HFF-Myc (cell line): ENCODE data around the gene KIAA0408.
"Not testable (repeated sequence)": the region's sequence is repeated elsewhere in the genome, so short reads cannot be mapped to it uniquely, and the experiment has no call there.

Experiments
- DNase-seq: peaks from one replicate; pipeline ENCODE4 v3.0.0-alpha.2; 2011; ENCODE audit warnings: low read depth; ENCODE audit errors: extremely low read depth
- H3K4me3 ChIP-seq: replicated peaks from 2 replicates; pipeline ENCODE4 v1.5.1; 2011; ENCODE audit warnings: low read depth, mild to moderate bottlenecking, control low read depth, low read length
- TF ChIP-seq, protein P1 (sequence below): IDR thresholded peaks from 2 replicates; pipeline ENCODE4 v1.5.1; 2012; ENCODE audit warnings: mild to moderate bottlenecking, low read depth, low read length, control low read depth; ENCODE audit errors: missing control alignments

KIAA0408 gene

DNA sequence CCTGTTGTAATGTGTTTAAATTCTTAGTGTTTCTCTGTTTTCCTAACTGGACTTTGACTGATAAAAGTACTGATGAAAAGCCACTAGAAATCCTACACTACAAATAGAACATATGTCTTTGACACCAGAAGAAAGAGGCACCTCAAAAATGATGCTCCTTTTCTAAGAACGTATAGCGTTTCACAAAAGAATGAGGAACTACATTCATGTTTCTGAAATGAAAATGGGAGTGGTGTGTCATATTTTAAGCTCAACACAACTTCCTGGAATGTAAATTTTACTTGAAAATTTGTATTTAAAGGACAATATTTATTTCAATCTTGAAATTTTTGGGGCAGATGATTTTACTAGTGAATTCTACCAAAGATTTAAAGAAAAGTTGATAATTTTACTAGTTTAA lies 35.3 kb downstream of the KIAA0408 start:
- no peak for DNase-seq
- no peak overlapping the region for H3K4me3 ChIP-seq
- TF ChIP-seq, protein P1, sequence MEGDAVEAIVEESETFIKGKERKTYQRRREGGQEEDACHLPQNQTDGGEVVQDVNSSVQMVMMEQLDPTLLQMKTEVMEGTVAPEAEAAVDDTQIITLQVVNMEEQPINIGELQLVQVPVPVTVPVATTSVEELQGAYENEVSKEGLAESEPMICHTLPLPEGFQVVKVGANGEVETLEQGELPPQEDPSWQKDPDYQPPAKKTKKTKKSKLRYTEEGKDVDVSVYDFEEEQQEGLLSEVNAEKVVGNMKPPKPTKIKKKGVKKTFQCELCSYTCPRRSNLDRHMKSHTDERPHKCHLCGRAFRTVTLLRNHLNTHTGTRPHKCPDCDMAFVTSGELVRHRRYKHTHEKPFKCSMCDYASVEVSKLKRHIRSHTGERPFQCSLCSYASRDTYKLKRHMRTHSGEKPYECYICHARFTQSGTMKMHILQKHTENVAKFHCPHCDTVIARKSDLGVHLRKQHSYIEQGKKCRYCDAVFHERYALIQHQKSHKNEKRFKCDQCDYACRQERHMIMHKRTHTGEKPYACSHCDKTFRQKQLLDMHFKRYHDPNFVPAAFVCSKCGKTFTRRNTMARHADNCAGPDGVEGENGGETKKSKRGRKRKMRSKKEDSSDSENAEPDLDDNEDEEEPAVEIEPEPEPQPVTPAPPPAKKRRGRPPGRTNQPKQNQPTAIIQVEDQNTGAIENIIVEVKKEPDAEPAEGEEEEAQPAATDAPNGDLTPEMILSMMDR: no peak

DNA sequence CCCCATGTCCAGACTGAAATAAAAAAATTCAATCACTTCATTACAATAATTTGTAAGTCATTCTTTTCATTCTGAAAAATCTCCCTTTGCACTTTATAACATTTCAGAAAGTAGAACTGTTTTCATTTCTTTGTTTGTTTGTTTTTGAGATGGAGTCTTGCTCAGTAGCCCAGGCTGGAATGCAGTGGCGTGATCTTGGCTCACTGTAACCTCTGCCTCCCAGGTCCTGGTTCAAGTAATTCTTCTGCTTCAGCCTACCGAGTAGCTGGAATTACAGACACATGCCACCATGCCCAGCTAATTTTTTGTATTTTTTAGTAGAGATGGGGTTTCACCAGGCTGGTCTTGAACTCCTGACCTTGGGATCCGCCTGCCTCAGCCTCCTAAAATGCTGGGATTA lies 38.0 kb downstream of the KIAA0408 start:
- H3K4me3 ChIP-seq, DNase-seq: not testable (repeated sequence)

DNA sequence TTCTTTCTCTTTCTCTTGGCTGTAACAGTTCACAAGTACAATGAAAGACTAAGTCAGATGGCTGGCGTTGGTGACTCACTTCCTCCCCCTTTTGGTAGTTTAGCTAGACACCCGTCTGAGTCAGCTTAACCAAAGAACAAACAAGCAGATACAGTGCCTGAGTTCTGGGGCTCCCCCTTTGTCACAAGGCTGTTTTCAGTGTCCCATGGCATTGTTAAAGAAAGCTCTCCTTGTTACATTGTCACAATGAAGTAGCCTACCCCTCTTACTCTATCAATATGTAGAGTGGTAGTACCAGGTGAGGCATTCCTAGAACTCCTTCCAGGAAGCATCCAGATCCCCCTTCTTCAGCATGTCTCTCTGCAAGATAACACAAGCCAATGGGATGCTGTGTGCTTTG lies 38.6 kb downstream of the KIAA0408 start:
- H3K4me3 ChIP-seq: no peak overlapping the region
- TF ChIP-seq, protein P1: peak; percentile 68
- peak; percentile 85 for DNase-seq

DNA sequence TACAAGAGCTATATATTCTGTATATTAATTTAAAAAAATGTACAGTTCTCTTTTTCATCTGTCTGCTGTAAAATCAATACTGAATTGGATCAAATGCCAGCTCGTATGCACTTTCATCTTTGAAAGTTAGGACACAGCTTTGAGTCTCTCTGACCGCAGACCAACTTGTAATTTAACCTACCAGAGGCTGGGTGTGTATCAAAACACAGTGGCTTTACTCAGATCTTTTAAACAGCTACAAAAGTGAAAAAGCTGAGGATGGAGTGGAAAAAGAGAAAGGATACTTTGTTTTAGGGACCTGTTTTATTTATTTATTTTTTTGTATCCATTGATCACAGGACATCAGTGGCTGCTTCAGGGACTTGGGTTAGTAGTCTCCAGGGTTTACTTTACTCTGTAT lies 44.1 kb downstream of the KIAA0408 start:
- DNase-seq: no peak
- TF ChIP-seq, protein P1: no peak
- H3K4me3 ChIP-seq: no peak overlapping the region

DNA sequence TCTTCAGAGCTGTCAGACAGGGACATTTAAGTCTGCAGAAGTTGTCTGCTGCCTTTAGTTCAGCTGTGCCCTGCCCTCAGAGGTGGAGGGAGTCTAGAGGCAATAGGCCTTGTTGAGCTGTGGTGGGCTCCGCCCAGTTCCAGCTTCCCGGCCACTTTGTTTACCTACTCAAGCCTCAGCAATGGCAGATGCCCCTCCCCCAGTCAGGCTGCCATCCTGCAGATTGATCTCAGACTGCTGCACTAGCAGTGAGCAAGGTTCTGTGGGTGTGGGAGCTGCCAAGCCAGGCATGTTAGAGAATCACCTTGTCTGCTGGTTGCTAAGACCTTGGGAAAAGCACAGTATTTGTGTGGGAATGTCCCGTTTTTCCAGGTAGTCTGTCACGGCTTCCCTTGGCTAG lies 46.1 kb downstream of the KIAA0408 start:
- not testable (repeated sequence) for H3K4me3 ChIP-seq, DNase-seq

DNA sequence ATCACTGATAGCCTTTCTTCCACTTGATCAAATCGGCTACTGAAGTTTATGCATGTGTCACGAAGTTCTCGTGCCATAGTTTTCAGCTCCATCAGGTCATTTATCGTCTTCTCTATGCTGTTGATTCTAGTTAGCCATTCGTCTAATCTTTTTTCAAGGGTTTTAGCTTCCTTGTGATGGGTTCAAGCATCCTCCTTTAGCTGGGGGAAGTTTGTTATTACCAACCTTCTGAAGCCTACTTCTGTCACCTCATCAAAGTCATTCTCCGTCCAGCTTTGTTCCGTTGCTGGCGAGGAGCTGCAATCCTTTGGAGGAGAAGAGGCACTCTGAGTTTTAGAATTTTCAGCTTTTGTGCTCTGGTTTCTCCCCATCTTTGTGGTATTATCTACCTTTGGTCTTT lies 47.2 kb downstream of the KIAA0408 start:
- DNase-seq, H3K4me3 ChIP-seq: not testable (repeated sequence)
